Measurements from ENCODE around the gene RNF150. TPM values are rescaled to one million over a fixed set of nuclear protein-coding genes. Genes with fewer than 3 reads are reported as not detected.

Gene RNF150
- polyA plus RNA-seq, 3 donors, result 0.21 TPM; not detected in 2

DNA sequence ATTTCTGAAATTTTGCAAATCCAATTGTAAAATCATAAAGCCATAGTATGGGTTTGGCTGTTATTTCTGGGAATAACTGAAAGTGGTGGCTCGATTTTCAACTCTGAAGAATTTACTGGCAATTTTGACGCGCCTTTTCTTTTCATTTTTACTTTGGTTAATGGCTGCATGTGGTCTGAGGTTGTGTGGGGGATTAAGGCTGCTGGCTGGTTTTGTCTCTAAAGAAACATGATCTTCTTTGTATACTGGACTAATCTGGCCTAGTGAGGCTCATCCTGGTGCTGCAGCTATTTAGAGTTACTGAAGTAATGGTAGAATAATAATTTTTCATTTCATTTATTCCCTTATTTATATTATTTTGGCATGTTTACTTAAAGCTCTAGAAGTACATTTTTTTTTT is 164.0 kb downstream of the RNF150 start:
- Histone ChIP-seq H3K36me3 (replicated peaks in 1 of 2; ENCODE audit: control insufficient read depth in 1 of 2, insufficient read depth in 2 of 2, low read length in 2 of 2) (no peaks in the 10 kb centered on the region), H3K9me3 (replicated peaks in 1 of 2; ENCODE audit: control insufficient read depth in 1 of 2, insufficient read depth in 1 of 2, low read length in 2 of 2) (no peaks in the 10 kb centered on the region), H3K9ac (ENCODE audit: insufficient read depth, low read length, poor library complexity, severe bottlenecking) (no peak overlapping the region), H3K79me2 (ENCODE audit: insufficient read depth, low read length) (no peaks in the 10 kb centered on the region), H3K4me3 (replicated peaks in 1 of 3; ENCODE audit: low read depth in 2 of 3, low read length in 3 of 3) (no peak overlapping the region), H3K4me1 (ENCODE audit: control insufficient read depth in 1 of 2, insufficient read depth in 2 of 2, low read length in 2 of 2) (no peaks in the 10 kb centered on the region), H3K27ac (ENCODE audit: low read depth in 1 of 2, low read length in 2 of 2) (no peak overlapping the region), H2AFZ (ENCODE audit: insufficient read depth, low read depth, low read length, poor library complexity, severe bottlenecking) (no peak overlapping the region), H4K20me1 (ENCODE audit: insufficient read depth, low read length) (no peaks in the 10 kb centered on the region), H3K4me2 (replicated peaks; ENCODE audit: extremely low read depth, low read length, poor library complexity, severe bottlenecking) (no peak overlapping the region), H3K27me3 (ENCODE audit: control insufficient read depth in 2 of 2, insufficient read depth in 2 of 2, low read length in 2 of 2) (no peaks in the 10 kb centered on the region)
- Mint-ChIP-seq H3K36me3 (no peaks in the 10 kb centered on the region), H3K27ac (no peak overlapping the region), H3K4me1 (no peaks in the 10 kb centered on the region), H3K27me3 (ENCODE audit: low read depth in 3 of 3) (no peaks in the 10 kb centered on the region), H3K4me3 (no peak overlapping the region), H3K9me3 (no peaks in the 10 kb centered on the region)
- no peak for DNase-seq
- TF ChIP-seq, protein P1, sequence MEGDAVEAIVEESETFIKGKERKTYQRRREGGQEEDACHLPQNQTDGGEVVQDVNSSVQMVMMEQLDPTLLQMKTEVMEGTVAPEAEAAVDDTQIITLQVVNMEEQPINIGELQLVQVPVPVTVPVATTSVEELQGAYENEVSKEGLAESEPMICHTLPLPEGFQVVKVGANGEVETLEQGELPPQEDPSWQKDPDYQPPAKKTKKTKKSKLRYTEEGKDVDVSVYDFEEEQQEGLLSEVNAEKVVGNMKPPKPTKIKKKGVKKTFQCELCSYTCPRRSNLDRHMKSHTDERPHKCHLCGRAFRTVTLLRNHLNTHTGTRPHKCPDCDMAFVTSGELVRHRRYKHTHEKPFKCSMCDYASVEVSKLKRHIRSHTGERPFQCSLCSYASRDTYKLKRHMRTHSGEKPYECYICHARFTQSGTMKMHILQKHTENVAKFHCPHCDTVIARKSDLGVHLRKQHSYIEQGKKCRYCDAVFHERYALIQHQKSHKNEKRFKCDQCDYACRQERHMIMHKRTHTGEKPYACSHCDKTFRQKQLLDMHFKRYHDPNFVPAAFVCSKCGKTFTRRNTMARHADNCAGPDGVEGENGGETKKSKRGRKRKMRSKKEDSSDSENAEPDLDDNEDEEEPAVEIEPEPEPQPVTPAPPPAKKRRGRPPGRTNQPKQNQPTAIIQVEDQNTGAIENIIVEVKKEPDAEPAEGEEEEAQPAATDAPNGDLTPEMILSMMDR (IDR thresholded peaks at IDR 0.05), result no peak
- WGBS (ENCODE audit: insufficient coverage), result no CpG with 5 or more reads among the region's 3 CpGs
- intact Hi-C loops (cut with micrococcal nuclease), result no loop called here

DNA sequence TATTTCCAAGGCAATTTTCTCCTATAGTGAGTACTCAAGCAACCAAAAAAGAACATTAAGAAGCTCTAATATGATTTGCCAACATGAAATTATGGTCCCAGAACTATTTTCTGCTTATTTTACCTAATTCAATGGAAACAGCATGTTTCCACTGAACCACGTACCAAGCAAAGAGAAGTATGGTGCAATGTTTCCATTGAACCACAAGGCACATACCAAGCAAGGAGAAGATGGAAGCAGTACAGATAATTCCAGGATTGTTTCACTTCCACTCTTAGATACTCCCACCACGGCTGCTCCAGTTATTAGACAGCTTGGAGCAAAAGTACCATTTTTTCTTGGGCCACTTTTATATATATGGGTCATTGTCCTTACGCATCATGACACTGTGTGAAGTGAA is 164.9 kb downstream of the RNF150 start:
- no CpG with 5 or more reads among the region's 3 CpGs for WGBS (ENCODE audit: insufficient coverage)
- no peak overlapping the region for H3K27ac ChIP-seq (ENCODE audit: low read depth in 1 of 2, low read length in 2 of 2)

More for the DNA sequence above, 164.9 kb downstream of the RNF150 start:
- no peak for DNase-seq
- Histone ChIP-seq H3K36me3 (replicated peaks in 1 of 2; ENCODE audit: control insufficient read depth in 1 of 2, insufficient read depth in 2 of 2, low read length in 2 of 2) (no peaks in the 10 kb centered on the region), H3K4me1 (ENCODE audit: control insufficient read depth in 1 of 2, insufficient read depth in 2 of 2, low read length in 2 of 2) (no peaks in the 10 kb centered on the region), H3K27me3 (ENCODE audit: control insufficient read depth in 2 of 2, insufficient read depth in 2 of 2, low read length in 2 of 2) (no peaks in the 10 kb centered on the region), H3K79me2 (ENCODE audit: insufficient read depth, low read length) (no peaks in the 10 kb centered on the region), H3K9me3 (replicated peaks in 1 of 2; ENCODE audit: control insufficient read depth in 1 of 2, insufficient read depth in 1 of 2, low read length in 2 of 2) (no peaks in the 10 kb centered on the region), H3K4me2 (replicated peaks; ENCODE audit: extremely low read depth, low read length, poor library complexity, severe bottlenecking) (no peak overlapping the region), H3K4me3 (replicated peaks in 1 of 3; ENCODE audit: low read depth in 2 of 3, low read length in 3 of 3) (no peak overlapping the region), H4K20me1 (ENCODE audit: insufficient read depth, low read length) (no peaks in the 10 kb centered on the region), H2AFZ (ENCODE audit: insufficient read depth, low read depth, low read length, poor library complexity, severe bottlenecking) (no peak overlapping the region), H3K9ac (ENCODE audit: insufficient read depth, low read length, poor library complexity, severe bottlenecking) (no peak overlapping the region)
- TF ChIP-seq, protein P1 (IDR thresholded peaks at IDR 0.05), result no peak
- Mint-ChIP-seq H3K9me3 (no peaks in the 10 kb centered on the region), H3K27me3 (ENCODE audit: low read depth in 3 of 3) (no peaks in the 10 kb centered on the region), H3K27ac (no peak overlapping the region), H3K4me3 (no peak overlapping the region), H3K36me3 (no peaks in the 10 kb centered on the region), H3K4me1 (no peaks in the 10 kb centered on the region)
- intact Hi-C loops (cut with micrococcal nuclease), result no loop called here

All from CD14-positive monocyte (primary cell).